K562 (cell line): ENCODE measurements around the gene NABP1. TPM values are rescaled to one million over a fixed set of nuclear protein-coding genes. Genes with fewer than 3 reads are reported as not detected.
A peak's percentile ranks its signal among the peaks of the same experiment; 100 is the strongest.

Experiments
- CCAR2 ChIP-seq: fragments of 200-400 bp; formaldehyde crosslinking; IDR thresholded peaks from 2 replicates; pipeline ENCODE4 v1.6.1; 2017; ENCODE audit warnings: mild to moderate bottlenecking, low read depth, low read length
- GATAD2B ChIP-seq: fragments of 450-650 bp; IDR thresholded peaks from 2 replicates; pipeline ENCODE4 v1.6.1; 2017; ENCODE audit warnings: mild to moderate bottlenecking, borderline replicate concordance
- KDM5B ChIP-seq: fragments of 200-600 bp; sonication (generic); IDR thresholded peaks from 2 replicates; pipeline ENCODE4 v1.6.1; 2012; ENCODE audit warnings: low read depth, mild to moderate bottlenecking, moderate library complexity, low read length, control low read depth, inconsistent platforms; ENCODE audit not compliant: insufficient replicate concordance
- LARP7 ChIP-seq: fragments of 450-650 bp; IDR thresholded peaks from 2 replicates; pipeline ENCODE4 v1.6.1; 2016
- MYC ChIP-seq, 2 experiments: fragments of 250-450 bp in 1 of 2; sonication (Bioruptor Pico) in 1 of 2; IDR thresholded peaks; 2 replicates each; pipeline versions ENCODE4 v1.5.1 to v1.6.1; 2012 to 2021; ENCODE audit warnings: low read depth in 2 of 2, borderline replicate concordance in 1 of 2, improper control_type of control experiment in 1 of 2, low read length in 1 of 2, mild to moderate bottlenecking in 1 of 2, moderate library complexity in 1 of 2
- NCOA1 ChIP-seq: fragments of 450-650 bp; IDR thresholded peaks from 2 replicates; pipeline ENCODE4 v1.6.1; 2016; ENCODE audit warnings: low read depth
- NRF1 ChIP-seq, 2 experiments: fragments of 450-650 bp; IDR thresholded peaks in 1 of 2; conservative IDR thresholded peaks in 1 of 2; 2 replicates each; pipeline ENCODE4 v1.6.1; 2014; ENCODE audit warnings: mild to moderate bottlenecking in 2 of 2
- PHF20 ChIP-seq: fragments of 450-650 bp; IDR thresholded peaks from 2 replicates; pipeline ENCODE4 v1.6.1; 2018; ENCODE audit not compliant: partially characterized antibody
- PHTF2 ChIP-seq: fragments of 250-450 bp; sonication (Bioruptor Pico); IDR thresholded peaks from 2 replicates; pipeline ENCODE4 v1.5.0; 2021; ENCODE audit warnings: mild to moderate bottlenecking
- RBBP5 ChIP-seq: fragments of 200-600 bp; sonication (generic); IDR thresholded peaks from 2 replicates; pipeline ENCODE4 v1.6.1; 2012; ENCODE audit warnings: borderline replicate concordance, mild to moderate bottlenecking, low read length, control low read depth, inconsistent platforms; ENCODE audit not compliant: insufficient read depth, poor library complexity, severe bottlenecking
- RNF2 ChIP-seq: sonication (generic); IDR thresholded peaks from 2 replicates; pipeline ENCODE4 v1.6.1; 2016
- SAFB ChIP-seq: fragments of 200-400 bp; formaldehyde crosslinking; IDR thresholded peaks from 2 replicates; pipeline ENCODE4 v1.6.1; 2017; ENCODE audit warnings: low read depth, low read length, borderline replicate concordance
- SIN3A ChIP-seq, 2 experiments: fragments of 150-350 bp in 1 of 2; IDR thresholded peaks; 2 replicates each; pipeline ENCODE4 v1.6.1; 2011 to 2016; ENCODE audit warnings: borderline replicate concordance in 2 of 2, low read depth in 2 of 2, low read length in 2 of 2, mild to moderate bottlenecking in 2 of 2, moderate library complexity in 2 of 2; ENCODE audit not compliant: control insufficient read depth in 1 of 2
- TAF7 ChIP-seq: fragments of 450-650 bp; IDR thresholded peaks from 2 replicates; pipeline ENCODE4 v1.6.1; 2016; ENCODE audit warnings: missing genetic modification characterization, missing compliant biosample characterization
- YY1 ChIP-seq, 3 experiments: IDR thresholded peaks; 2 replicates each; pipeline ENCODE4 v1.6.1; 2011; ENCODE audit warnings: low read length in 2 of 3, mild to moderate bottlenecking in 2 of 3, moderate library complexity in 2 of 3, borderline replicate concordance in 1 of 3, control low read depth in 1 of 3, low read depth in 1 of 3; ENCODE audit not compliant: insufficient read depth in 3 of 3, insufficient replicate concordance in 2 of 3, control insufficient read depth in 1 of 3, insufficient read length in 1 of 3; ENCODE audit errors: extremely low read depth in 1 of 3
- ZNF445 ChIP-seq: fragments of 250-450 bp; sonication (Bioruptor Pico); IDR thresholded peaks from 2 replicates; pipeline ENCODE4 v1.4.0; 2020; ENCODE audit warnings: low read depth, mild to moderate bottlenecking, moderate library complexity
- ZNF764 ChIP-seq: fragments of 250-450 bp; sonication (Bioruptor Pico); IDR thresholded peaks from 2 replicates; pipeline ENCODE4 v1.4.0; 2020; ENCODE audit warnings: low read depth, mild to moderate bottlenecking, moderate library complexity
- polyA plus RNA-seq, 8 experiments: library from polyadenylated mRNA; depleted of rRNA in 4 of 8; stranded (reverse) in 5 of 8; unstranded in 3 of 8; fragments of >200 nt; fragmentation: Nextera tagmentation in 2 of 8; fragmentation: Illumina TruSeq in 1 of 8; extraction: Ambion mirVana in 2 of 8; extraction: Trizol in 1 of 8; gene quantifications; 2 replicates each; pipeline versions ENCODE4 v1.2.1 to v1.2.3, GENCODE V29; 2011 to 2014; ENCODE audit warnings: inconsistent platforms in 1 of 8, missing spikeins in 1 of 8
- total RNA-seq, 7 experiments: library from RNA; depleted of rRNA in 6 of 7; stranded (reverse); fragments of >200 nt in 6 of 7; fragmentation: Illumina TruSeq in 2 of 7; extraction: Trizol in 2 of 7; gene quantifications; 2 replicates each; pipeline versions ENCODE4 v1.2.1 to v1.2.3, GENCODE V29; 2011 to 2021; ENCODE audit warnings: low replicate concordance in 1 of 7
- TF ChIP-seq, protein P1 (sequence below), 2 experiments: fragments of 150-350 bp in 1 of 2; IDR thresholded peaks; 2 replicates each; pipeline ENCODE4 v1.6.1; 2012 to 2016; ENCODE audit warnings: low read depth in 2 of 2, low read length in 2 of 2, mild to moderate bottlenecking in 1 of 2, moderate library complexity in 1 of 2
- TF ChIP-seq, protein P2 (sequence below): sonication (generic); formaldehyde crosslinking; IDR thresholded peaks from 2 replicates; pipeline ENCODE4 v1.8.0; 2022; ENCODE audit warnings: mild to moderate bottlenecking, missing genetic modification reagents, borderline replicate concordance

NABP1 gene
- total and polyA plus RNA-seq, 9 of the 15 experiments (the other 6 are each of a cell fraction or from before 2014, with no cell fraction given) = 12.8 to 44.0 (median 20.2) TPM

DNA sequence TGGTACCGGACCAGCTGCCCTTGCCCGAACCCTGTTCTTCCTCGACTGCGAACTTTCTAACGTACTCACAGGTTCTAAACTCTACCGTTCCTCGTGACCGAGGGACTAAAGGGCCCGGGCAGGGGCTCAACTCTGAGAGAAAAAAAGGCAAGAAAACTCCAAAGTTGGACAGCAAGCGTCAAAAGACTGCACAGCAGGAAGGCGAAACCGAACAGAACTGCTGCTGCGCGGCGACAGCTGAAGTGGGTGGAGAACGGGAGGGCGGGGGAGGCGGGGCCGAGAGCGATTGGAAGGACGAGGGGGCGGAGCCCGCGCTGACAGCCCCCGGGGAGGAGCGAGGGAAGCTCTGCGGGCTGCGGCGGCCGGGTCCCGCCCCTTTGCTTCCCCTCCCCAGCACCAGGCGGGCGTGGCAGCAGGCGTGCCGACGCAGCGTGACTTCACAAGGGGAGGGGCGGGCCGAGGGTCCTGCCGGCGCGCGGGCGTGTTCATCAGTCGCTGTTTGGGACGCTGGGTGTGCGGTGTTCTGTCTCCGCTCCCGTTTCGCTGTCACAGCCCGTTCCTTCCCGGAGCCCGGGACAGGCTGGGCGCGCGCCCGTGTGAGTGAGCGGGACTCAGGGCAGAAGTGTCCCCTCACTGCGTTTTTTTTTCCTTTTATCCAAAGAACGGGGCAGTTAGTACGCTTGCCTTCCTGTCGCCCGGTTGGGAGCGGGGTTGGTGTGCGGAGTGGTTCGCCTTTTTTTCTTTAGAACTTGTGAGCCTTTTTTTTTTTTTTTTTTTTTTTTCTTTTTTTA lies at the start of gene NABP1 (continued):
- no peak for TF ChIP-seq GATAD2B
- TF ChIP-seq LARP7 = no peak
- peak; percentile 74 for TF ChIP-seq RNF2
- TF ChIP-seq PHF20 = no peak
- TF ChIP-seq TAF7 (tag) = peak; percentile 94
- 0 out of 2 replicates have a peak, but pooled peaks have one; percentile 40 for TF ChIP-seq SAFB
- peak; percentile 75 for TF ChIP-seq MYC (IDR thresholded peaks at IDR 0.05; ENCODE audit: low read depth, low read length)
- TF ChIP-seq MYC (CRISPR knock-in tag; IDR thresholded peaks at IDR 0.05; ENCODE audit: borderline replicate concordance, low read depth) = no peak
- TF ChIP-seq PHTF2 = no peak
- TF ChIP-seq NRF1 (conservative IDR thresholded peaks at IDR 0.05 in 1 of 2, IDR thresholded peaks at IDR 0.05 in 1 of 2) = peak; percentile 84 to 87
- no peak for TF ChIP-seq RBBP5
- TF ChIP-seq, protein P1, sequence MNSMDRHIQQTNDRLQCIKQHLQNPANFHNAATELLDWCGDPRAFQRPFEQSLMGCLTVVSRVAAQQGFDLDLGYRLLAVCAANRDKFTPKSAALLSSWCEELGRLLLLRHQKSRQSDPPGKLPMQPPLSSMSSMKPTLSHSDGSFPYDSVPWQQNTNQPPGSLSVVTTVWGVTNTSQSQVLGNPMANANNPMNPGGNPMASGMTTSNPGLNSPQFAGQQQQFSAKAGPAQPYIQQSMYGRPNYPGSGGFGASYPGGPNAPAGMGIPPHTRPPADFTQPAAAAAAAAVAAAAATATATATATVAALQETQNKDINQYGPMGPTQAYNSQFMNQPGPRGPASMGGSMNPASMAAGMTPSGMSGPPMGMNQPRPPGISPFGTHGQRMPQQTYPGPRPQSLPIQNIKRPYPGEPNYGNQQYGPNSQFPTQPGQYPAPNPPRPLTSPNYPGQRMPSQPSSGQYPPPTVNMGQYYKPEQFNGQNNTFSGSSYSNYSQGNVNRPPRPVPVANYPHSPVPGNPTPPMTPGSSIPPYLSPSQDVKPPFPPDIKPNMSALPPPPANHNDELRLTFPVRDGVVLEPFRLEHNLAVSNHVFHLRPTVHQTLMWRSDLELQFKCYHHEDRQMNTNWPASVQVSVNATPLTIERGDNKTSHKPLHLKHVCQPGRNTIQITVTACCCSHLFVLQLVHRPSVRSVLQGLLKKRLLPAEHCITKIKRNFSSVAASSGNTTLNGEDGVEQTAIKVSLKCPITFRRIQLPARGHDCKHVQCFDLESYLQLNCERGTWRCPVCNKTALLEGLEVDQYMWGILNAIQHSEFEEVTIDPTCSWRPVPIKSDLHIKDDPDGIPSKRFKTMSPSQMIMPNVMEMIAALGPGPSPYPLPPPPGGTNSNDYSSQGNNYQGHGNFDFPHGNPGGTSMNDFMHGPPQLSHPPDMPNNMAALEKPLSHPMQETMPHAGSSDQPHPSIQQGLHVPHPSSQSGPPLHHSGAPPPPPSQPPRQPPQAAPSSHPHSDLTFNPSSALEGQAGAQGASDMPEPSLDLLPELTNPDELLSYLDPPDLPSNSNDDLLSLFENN (IDR thresholded peaks at IDR 0.05; ENCODE audit: low read depth in 2 of 2, low read length in 2 of 2) = peak in 1 of 2 experiments; percentile 78; a peak in 2 of 4 replicates
- TF ChIP-seq, protein P2, sequence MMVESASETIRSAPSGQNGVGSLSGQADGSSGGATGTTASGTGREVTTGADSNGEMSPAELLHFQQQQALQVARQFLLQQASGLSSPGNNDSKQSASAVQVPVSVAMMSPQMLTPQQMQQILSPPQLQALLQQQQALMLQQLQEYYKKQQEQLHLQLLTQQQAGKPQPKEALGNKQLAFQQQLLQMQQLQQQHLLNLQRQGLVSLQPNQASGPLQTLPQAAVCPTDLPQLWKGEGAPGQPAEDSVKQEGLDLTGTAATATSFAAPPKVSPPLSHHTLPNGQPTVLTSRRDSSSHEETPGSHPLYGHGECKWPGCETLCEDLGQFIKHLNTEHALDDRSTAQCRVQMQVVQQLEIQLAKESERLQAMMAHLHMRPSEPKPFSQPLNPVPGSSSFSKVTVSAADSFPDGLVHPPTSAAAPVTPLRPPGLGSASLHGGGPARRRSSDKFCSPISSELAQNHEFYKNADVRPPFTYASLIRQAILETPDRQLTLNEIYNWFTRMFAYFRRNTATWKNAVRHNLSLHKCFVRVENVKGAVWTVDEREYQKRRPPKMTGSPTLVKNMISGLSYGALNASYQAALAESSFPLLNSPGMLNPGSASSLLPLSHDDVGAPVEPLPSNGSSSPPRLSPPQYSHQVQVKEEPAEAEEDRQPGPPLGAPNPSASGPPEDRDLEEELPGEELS = peak; percentile 73; the same call in 1 of the 2 replicates
- TF ChIP-seq ZNF445 (CRISPR knock-in tag) = no peak
- no peak for TF ChIP-seq NCOA1
- TF ChIP-seq CCAR2 = no peak
- TF ChIP-seq ZNF764 = no peak
- TF ChIP-seq KDM5B = peak; percentile 97
- 0 out of 4 replicates have a peak, but pooled peaks of 1 of the 2 experiments have one; percentile 21 for TF ChIP-seq SIN3A (IDR thresholded peaks at IDR 0.05; ENCODE audit: borderline replicate concordance in 2 of 2, control insufficient read depth in 1 of 2, low read depth in 2 of 2, low read length in 2 of 2)
- TF ChIP-seq YY1 (IDR thresholded peaks at IDR 0.05; ENCODE audit: borderline replicate concordance in 1 of 3, control insufficient read depth in 1 of 3, extremely low read depth in 1 of 3, insufficient read depth in 3 of 3, insufficient read length in 1 of 3, insufficient replicate concordance in 2 of 3, low read depth in 1 of 3, low read length in 2 of 3) = peak in 1 of 3 experiments; percentile 60
